ENCODE data around the gene TAPBPL.

DNA sequence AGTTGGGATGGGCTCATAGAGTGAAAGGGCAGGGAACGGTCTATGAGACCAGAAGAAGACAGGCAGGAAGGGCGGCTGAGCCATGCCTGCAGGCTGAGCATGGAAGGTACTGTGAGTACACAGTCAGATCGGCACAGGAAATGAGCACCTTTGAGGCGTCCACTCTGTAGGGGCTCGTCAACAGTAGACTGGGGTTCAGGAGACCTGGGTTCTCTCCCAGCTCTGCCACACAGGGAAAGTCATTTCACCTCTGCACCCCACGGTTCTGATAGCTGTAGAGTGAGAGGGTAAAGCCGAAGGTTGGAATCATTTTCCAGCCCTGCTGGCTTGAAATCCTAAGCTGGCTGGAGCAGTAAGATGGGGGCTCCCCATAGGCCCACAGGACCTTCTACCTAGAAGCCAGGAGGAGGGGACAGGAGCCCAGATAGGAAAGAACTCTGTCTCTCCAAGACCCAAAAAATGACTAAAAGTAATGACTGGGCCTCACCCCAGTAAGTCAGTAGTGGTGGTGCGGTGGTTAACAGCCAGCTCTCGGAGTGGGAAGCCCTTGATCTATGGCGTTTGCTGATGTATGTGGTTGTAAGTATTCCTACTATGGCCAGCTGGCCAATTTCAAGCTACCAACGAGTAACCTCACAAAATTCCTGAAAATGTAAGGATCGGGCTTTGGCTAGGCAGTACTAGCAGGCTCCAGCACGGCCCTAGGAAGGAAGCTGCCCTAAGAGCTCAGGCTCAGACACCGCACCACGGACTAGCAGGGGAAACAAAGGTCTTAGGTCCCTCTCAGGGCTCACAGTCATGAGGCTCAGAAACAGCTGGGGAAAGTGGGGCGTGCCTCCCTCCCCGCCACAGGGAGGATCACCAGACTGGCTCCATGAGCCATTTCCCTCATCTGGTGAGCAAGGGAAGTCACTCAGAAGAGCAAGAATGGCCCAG is 17.4 kb upstream of the TAPBPL start:
- TF ChIP-seq SMC3 (IDR thresholded peaks at IDR 0.05; ENCODE audit: low read depth, low read length) (no peak), RAD21 (IDR thresholded peaks at IDR 0.05; ENCODE audit: low read length) (no peak), BHLHE40 (IDR thresholded peaks at IDR 0.05; ENCODE audit: low read depth, low read length) (no peak), RFX5 (IDR thresholded peaks at IDR 0.05; ENCODE audit: low read depth, low read length) (no peak), POLR2A (IDR thresholded peaks at IDR 0.05; ENCODE audit: low read depth, low read length) (no peak), ELK1 (IDR thresholded peaks at IDR 0.05; ENCODE audit: borderline replicate concordance, low read depth, low read length) (no peak), MAFK (IDR thresholded peaks at IDR 0.05; ENCODE audit: low read depth, low read length) (no peak), CEBPB (IDR thresholded peaks at IDR 0.05; ENCODE audit: low read depth, low read length) (no peak), USF2 (IDR thresholded peaks at IDR 0.05; ENCODE audit: low read depth, low read length) (no peak)
- TF ChIP-seq, protein P1, sequence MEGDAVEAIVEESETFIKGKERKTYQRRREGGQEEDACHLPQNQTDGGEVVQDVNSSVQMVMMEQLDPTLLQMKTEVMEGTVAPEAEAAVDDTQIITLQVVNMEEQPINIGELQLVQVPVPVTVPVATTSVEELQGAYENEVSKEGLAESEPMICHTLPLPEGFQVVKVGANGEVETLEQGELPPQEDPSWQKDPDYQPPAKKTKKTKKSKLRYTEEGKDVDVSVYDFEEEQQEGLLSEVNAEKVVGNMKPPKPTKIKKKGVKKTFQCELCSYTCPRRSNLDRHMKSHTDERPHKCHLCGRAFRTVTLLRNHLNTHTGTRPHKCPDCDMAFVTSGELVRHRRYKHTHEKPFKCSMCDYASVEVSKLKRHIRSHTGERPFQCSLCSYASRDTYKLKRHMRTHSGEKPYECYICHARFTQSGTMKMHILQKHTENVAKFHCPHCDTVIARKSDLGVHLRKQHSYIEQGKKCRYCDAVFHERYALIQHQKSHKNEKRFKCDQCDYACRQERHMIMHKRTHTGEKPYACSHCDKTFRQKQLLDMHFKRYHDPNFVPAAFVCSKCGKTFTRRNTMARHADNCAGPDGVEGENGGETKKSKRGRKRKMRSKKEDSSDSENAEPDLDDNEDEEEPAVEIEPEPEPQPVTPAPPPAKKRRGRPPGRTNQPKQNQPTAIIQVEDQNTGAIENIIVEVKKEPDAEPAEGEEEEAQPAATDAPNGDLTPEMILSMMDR (conservative IDR thresholded peaks at IDR 0.05; ENCODE audit: low read depth, low read length) = no peak
